Subcutaneous adipose tissue (tissue), 4 donors: ENCODE results near the gene WRNIP1. TPM values are rescaled to one million over a fixed set of nuclear protein-coding genes. Genes with fewer than 3 reads are reported as not detected.

Experiments
- total RNA-seq, 4 donors: library from RNA; depleted of rRNA; stranded (reverse); fragments of >200 nt; gene quantifications; one replicate each; pipeline ENCODE4 v1.1.0, GENCODE V29; 2016
- TF ChIP-seq, protein P1 (sequence below): fragments of 450-650 bp; IDR thresholded peaks from one replicate; pipeline ENCODE4 v1.5.1; 2016; ENCODE audit warnings: low read depth, mild to moderate bottlenecking, control low read depth, antibody characterized with exemption, moderate library complexity

WRNIP1 gene
- 10 to 100 TPM; 17.4 to 38.4 (median 34.0) TPM for total RNA-seq

DNA sequence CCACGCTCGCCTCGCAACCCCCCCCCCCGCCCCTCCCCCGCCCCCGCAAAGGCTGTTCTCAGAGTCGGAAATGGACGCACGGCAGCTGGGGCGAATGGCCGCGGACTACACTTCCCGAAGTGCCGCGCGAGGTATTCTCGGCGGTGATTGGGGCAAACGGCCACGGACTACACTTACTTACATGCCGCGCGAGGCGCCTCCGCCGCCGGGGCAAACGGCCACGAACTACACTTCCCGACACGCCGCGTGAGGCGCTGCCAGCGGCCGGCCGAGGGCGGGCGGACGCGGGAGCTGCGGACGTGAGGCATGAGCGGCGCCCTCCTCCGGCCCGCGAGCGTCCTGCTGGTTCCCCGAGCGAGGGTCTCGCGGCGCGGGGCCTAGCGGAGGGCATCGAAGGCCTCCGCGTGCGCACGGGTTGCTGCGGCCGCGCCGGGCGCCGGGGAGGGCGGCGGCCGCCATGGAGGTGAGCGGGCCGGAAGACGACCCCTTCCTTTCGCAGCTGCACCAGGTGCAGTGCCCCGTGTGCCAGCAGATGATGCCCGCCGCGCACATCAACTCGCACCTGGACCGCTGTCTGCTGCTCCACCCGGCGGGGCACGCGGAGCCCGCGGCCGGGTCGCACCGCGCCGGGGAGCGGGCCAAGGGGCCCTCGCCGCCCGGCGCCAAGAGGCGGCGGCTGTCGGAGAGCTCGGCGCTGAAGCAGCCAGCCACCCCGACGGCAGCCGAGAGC is at the start of gene WRNIP1:
TSS of gene WRNIP1 (plus strand) at position 228 of the 730 bp plus-strand sequence. CDS start at position 458, 230 bp downstream.
- TF ChIP-seq, protein P1, sequence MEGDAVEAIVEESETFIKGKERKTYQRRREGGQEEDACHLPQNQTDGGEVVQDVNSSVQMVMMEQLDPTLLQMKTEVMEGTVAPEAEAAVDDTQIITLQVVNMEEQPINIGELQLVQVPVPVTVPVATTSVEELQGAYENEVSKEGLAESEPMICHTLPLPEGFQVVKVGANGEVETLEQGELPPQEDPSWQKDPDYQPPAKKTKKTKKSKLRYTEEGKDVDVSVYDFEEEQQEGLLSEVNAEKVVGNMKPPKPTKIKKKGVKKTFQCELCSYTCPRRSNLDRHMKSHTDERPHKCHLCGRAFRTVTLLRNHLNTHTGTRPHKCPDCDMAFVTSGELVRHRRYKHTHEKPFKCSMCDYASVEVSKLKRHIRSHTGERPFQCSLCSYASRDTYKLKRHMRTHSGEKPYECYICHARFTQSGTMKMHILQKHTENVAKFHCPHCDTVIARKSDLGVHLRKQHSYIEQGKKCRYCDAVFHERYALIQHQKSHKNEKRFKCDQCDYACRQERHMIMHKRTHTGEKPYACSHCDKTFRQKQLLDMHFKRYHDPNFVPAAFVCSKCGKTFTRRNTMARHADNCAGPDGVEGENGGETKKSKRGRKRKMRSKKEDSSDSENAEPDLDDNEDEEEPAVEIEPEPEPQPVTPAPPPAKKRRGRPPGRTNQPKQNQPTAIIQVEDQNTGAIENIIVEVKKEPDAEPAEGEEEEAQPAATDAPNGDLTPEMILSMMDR = no peak

DNA sequence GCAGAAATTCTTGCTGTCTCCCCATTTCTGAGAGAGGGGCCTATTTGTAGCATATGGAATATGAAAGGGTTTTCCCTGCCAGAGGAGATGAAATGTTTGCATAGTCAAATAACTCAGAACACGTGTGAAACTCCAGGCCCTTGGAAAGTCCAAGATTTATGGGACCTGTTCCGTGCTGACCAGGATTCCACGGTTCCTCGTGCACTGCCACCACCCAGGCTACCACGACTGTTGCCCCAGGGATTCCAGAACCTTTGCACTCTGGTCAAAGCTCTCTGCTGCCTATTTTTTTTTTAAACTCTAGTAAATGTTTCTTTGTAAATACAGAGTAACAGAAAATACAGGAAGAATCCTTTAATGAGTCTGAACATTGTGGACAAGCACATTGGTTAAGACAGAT is 49.5 kb upstream of the WRNIP1 start:
- TF ChIP-seq, protein P1 = no peak

DNA sequence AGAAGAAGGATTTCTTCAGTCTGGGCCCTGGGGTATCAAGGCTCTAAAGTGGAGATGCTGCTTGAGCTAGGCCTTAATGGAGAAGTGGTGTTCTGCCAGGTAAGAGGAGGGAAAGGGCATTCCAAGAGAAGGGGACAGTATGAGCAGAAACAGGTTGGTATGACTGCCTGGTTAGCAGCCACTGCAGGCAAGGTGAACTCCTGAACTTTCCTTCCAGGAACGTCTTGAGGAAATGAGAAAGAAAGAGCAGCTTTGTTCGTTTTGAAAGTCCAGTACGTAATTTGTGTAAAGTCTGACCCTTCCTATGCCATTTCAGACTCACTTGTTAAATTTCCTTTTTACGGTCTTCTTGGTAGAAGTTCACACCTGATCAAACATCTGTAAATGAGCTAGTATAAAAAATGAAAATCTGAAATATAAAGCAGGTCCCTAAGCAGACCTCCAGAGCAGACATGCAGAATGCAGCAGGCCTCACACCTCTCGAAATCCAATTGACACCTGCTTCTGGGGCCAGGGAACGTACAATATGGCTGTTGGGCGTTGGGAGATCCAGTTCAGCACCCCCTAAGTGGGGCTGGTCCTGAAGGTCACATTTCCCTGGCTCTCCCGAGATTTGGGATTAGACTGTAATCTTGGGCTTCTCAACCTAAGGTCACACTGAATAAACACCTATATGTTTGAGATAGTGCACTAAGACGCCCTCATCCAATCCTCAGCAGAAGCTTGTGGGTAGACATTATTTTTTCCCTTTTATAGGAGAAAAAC is 48.1 kb upstream of the WRNIP1 start:
- TF ChIP-seq, protein P1 = no peak

DNA sequence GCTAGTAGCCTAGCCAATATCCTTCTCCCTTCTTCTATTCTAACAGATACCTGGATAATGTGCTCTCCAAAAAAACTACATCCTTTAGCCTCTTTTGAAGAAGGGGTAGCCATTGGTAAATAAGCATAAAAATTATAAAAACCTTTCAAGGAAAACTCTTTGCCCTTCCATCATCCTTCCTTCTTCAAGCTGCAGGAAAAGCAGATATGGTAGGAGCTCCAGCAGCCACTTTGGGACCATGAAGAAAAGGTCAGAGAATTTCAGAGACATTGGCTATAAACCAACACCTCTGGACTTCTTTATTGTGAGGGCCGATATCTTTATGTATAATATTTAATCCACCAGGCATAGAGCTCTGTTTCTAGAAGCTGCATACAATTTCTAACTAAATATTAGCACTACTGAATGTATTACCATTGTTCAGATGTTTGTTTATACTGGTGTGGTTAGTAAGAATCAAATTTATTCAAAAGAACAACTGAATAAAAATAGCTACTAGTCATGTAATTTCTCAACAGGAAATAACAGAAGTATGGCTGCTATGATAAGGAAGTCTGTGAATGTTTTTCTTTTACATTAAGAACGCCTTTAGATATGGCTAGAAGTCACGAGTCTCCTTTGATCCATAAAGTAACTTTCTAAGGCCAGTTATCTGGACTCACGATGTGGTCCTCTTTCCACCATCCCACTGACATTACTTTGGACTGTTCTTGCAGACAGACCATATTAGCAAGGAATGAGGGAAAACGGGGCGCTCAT is 46.7 kb upstream of the WRNIP1 start:
- TF ChIP-seq, protein P1 = no peak

DNA sequence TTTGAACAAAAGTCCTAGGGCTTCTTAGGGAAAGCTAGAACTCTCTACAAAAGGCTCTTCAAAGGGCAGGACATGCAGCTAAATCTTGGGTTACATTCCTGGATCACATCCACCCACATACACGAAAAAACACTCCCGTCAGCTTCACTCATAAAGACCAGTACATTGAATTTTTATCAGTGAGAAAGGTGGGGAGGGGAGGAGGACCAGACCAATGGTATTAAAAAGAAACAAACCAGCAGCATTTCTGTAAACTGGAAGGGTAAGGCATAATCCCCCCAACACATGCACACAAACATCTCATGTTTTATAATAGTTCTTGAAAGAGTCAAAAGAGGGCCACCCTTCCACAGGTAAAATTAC is 46.1 kb upstream of the WRNIP1 start:
- TF ChIP-seq, protein P1 = no peak

DNA sequence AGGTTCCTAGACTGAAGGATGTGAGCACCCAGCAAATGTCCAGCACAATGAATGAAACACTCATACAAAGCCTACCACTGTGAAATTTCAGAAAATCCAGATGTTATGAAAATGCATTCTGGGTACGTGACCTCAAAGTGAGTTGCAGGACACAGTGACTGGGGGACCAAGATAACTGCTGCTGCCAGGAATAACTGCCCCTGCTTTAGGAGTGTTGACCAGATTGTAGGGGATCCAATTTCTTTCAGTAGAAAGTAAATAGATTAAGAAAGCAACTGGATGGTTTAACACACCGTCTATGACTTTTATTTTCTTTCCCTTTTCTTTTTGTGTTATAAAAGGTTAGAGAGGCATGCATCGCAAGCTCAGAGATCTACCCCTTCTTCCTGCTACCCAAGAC is 44.0 kb upstream of the WRNIP1 start:
- TF ChIP-seq, protein P1 = no peak
